Activated CD8-positive, alpha-beta memory T cell treated with anti-CD3 and anti-CD28 coated beads for 1 hour (primary cell): ENCODE measurements around the gene RYR1.
"Not testable (repeated sequence)": the region's sequence is repeated elsewhere in the genome, so short reads cannot be mapped to it uniquely, and the experiment has no call there.

Source experiments
- DNase-seq, 2 donors: peaks; one replicate each; pipeline ENCODE4 v3.0.0-alpha.2; 2020; ENCODE audit warnings: low read depth in 1 of 2; ENCODE audit errors: extremely low read depth in 1 of 2

The RYR1 gene

GRCh38 chr19:38537071-38537936 lies 103.8 kb downstream of the RYR1 start:
- no peak for DNase-seq

DNA sequence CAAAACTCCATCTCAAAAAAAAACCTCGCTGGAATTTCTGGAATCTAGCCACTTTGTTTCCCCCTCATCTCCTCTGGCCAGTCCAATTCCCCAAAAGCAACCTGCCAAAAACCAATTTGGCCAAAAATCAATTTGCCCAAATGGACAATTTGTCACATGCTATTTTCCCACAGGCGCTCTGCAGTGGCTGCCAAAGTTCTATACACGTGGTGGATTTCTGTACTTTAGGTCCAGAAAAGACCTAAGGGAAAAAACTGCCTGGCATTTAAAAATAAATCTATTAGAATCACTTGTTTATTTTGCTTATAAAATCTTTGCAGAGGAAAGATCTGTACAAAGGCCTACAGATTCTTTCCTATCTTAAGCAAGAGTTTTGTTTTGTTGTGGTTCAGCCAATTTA lies 104.9 kb downstream of the RYR1 start:
- no peak for DNase-seq

- no peak for DNase-seq
Measured at GRCh38 chr19:38538793-38539528, 105.5 kb downstream of the RYR1 start.

GRCh38 chr19:38539751-38540150 lies 106.3 kb downstream of the RYR1 start:
- DNase-seq = no peak

DNA sequence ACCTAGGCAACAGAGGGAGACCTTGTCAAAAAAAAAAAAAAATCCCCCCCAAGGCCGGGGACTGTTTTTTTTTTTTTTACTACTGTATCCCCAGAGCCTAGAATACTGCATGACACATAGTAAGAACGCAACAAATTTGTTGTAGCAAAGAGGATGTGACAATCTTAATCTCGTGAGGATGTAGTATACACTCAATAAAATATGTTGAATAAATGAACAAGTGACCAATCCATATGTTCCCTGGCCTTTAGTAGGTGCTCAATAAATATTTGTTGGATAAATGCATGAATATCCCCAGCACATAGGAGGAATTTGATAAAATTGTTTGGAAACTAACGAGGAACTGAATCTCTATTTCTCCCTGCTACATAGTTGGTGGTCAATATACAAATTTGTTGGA lies 108.5 kb downstream of the RYR1 start:
- no peak for DNase-seq

GRCh38 chr19:38543286-38543806 lies 109.9 kb downstream of the RYR1 start:
- DNase-seq = no peak

GRCh38 chr19:38543807-38544568 lies 110.5 kb downstream of the RYR1 start:
- DNase-seq = no peak

GRCh38 chr19:38544569-38545315 lies 111.3 kb downstream of the RYR1 start:
- no peak for DNase-seq

DNA sequence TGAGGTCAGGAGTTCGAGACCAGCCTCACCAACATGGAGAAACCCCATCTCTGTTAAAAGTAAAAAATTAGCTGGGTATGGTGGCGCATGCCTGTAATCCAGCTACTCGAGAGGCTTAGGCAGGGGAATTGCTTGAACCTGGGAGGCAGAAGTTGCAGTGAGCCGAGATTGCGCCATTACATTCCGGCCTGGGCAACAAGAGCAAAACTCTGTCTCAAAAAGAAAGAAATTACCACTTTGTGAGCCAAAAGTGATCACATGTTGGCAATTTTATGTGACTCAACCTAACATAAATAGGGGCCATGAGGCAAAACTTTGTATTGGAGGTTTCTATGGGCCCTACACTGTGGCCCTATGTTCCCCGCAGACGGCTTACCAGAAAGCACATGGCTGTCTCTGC lies 112.1 kb downstream of the RYR1 start:
- DNase-seq = no peak

DNA sequence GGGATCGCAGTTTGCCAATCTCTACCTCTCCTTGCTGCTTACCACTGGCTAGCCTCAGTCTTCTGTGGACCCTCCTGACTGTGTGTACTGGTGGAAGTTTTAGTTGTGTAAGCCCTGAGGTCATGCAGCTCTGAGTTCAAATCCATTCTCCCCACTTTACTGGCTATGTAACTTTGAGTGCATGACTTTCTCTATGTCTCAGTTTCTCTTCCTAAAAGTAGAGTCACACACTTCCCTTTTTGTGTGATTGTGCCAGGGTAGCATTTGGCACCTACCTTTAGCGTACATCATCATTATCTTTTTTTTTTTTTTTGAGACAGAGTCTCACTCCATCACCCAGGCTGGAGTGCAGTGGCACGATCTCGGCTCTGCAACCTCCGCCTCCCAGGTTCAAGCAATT lies 113.9 kb downstream of the RYR1 start:
- DNase-seq = no peak

GRCh38 chr19:38549061-38549460 lies 115.6 kb downstream of the RYR1 start:
- DNase-seq = no peak

DNA sequence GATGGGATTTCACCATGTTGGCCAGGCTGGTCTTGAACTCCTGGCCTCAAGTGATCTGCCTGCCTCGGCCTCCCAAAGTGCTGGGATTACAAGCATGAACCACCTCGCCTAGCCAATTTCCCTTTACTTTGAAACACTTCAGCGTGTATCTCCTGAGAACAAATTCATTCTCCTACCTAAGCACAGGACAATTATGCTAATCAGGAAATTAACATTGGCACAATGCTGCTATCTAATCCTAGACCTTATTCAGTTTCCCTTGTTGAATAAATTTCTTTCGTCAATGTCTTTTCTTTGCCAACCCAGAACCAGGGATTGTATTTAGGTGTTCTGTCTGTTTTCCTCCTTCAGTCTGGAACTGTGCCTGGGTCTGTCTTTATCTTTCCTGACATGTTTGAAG lies 116.5 kb downstream of the RYR1 start:
- no peak for DNase-seq

DNA sequence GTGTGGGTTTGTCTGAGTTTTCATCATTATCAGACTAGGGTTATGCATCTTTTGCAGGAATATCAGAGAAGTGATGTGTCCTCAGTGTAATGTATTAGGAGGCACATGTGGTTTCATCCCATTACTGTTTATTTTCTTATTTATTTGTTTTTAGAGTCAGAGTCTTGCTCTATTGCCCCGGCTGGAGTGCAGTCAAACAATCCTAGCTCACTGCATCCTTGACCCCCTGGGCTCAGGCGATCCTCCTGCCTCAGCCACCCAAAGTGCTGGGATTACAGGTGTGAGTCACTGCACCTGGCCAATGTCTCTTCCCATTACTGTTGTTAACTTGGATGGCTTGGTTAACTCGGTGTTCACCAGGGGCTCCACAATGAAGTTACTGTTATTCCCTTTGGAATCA lies 116.9 kb downstream of the RYR1 start:
- no peak for DNase-seq

DNA sequence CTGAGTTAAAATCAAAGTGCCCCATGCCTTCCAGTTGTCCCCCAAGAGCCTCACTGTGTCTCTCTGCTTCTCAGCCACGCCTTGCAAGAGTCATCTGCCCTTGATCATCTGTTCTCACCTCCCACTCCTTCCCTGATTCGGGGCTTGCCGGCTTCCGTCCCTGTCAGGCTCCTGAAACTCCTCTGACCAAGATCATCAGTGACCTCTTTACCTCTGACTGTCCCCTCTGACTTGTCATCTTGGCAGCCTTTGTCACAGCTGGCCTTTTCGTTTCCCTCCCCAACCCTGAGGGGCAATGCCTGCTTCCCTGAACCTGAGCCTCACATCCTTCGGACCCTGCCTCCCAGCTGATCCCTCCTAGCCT lies 117.9 kb downstream of the RYR1 start:
- no peak for DNase-seq

DNA sequence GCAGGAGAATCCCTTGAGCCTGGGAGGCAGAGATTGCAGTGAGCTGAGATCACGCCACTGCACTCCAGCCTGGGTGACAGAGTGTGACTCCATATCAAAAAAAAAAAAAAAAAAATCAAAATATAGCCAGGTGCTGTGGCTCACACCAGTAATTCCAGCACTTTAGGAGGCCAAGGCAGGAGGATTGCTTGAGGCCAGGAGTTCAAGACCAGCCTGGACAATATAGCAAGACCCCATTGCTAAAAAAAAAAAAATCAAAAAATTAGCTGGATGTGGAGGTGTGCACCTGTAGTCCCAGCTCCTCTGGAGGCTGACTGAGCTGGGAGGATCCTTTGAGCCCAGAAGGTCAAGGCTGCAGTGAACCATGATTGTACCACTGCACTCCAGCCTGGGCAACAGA lies 119.7 kb downstream of the RYR1 start:
- not testable (repeated sequence) for DNase-seq

- no peak for DNase-seq
Measured at GRCh38 chr19:38554676-38555141, 121.2 kb downstream of the RYR1 start.

- DNase-seq = no peak
Measured at GRCh38 chr19:38555200-38555599, 121.7 kb downstream of the RYR1 start.

GRCh38 chr19:38556521-38557174 lies 123.2 kb downstream of the RYR1 start:
- no peak for DNase-seq

GRCh38 chr19:38557205-38557799 lies 123.8 kb downstream of the RYR1 start:
- peak in 1 of 2 donors; percentile 11 for DNase-seq

DNA sequence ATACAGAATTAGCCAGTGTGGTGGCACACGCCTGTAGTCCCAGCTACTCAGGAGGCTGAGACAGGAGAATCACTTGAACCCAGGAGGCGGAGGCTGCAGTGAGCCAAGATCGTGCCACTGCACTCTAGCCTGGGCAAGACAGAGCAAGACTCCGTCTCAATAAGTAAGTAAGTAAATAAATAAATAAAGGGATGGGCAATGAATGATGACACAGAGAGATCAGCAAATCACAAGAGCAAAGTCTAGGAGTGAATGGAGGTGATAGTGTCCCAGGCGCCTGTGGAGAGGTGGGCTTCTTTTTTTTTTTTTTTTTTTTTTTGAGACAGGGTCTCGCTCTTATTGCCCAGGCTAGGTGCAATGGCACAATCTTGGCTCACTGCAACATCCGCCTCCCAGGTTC lies 125.4 kb downstream of the RYR1 start:
- not testable (repeated sequence) for DNase-seq
